ENCODE results near the gene PTPRE.

GRCh38 chr10:128069351-128070051 is 162.6 kb downstream of the PTPRE start:
- TF ChIP-seq POLR2AphosphoS5 (IDR thresholded peaks at IDR 0.05; ENCODE audit: low read depth, low read length) (no peak), POLR2A (IDR thresholded peaks at IDR 0.05; ENCODE audit: low read depth, low read length) (no peak), TAF1 (IDR thresholded peaks at IDR 0.05; ENCODE audit: borderline replicate concordance, low read depth, low read length) (no peak)
